ENCODE measurements around the gene GRK4. TPM values are rescaled to one million over a fixed set of nuclear protein-coding genes. Genes with fewer than 3 reads are reported as not detected.

GRK4 gene
- polyA plus RNA-seq, 3 donors, result 5.9 to 8.2 (median 6.7) TPM

DNA sequence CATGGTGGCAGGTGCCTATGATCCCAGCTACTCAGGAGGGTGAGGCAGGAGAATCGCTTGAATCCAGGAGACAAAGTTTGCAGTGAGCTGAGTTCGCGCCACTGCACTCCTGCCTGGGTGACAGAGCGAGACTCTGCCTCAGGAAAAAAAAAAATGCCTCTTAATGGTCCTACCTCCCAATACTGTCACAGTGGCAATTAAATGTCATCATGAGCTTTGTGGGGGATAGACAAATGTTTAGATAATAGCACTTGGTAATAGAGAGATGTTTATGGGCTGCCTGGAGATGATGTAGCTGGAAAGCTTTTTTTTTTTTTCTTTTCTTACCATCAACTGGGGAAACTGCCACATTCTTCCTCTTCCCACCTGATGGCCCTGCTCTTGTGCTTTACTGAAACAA, 33.0 kb downstream of the GRK4 start:
- DNase-seq (ENCODE audit: low read depth in 3 of 3, low spot score in 2 of 3), result no peak

DNA sequence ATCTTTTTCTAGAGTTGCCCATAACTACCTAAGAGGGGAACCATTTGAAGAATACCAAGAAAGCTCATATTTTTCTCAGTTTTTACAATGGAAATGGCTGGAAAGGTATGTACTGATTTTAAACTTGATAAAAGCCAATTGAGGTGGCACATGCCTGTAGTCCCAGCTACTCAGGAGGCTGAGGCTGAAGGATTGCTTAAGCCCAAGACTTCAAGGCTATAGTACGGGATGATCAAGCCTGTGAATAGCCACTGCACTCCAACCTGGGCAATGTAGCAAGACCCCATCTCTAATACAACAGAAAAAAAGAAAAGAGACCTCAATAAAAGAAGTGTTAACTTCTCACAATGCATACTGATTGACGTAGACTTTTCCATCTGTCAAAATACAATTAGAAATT, 44.4 kb downstream of the GRK4 start:
- DNase-seq (ENCODE audit: low read depth in 3 of 3, low spot score in 2 of 3), result no peak

DNA sequence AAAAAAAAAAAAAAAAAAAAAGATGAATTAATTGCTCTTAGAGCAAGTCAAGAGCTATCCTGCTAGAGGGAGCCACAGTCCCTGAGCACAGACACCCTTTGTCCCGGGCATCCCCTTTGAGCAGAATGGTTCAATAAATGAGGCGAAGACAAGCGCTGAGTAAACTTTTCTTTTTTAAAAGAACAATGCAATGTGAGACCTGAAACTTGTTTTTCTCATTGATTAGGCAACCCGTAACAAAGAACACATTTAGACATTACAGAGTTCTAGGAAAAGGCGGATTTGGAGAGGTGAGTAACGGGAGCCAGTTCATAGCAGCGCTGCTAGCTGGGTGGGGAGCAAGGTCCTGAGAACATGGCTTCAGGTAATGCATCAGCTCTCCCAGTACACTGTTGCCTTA, 46.1 kb downstream of the GRK4 start:
- DNase-seq (ENCODE audit: low read depth in 3 of 3, low spot score in 2 of 3), result no peak

DNA sequence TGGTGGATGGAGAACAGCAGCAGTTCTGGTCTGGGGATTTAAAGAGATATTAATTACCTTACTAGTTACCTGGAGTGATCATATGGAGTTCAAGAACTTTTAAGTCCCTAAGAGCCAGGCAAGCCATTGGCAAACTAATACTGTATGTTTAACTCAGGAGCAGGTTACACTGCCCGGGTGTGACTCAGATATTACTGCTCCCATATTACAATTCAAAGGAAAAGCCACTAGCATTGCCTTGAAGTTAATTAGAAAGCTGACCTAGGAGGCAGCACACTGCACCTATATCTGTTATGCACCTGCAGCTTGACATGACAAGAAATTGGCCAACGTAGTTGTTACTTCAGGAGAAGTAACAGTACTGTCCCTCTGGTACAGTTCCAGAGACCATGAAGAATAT, 47.2 kb downstream of the GRK4 start:
- no peak for DNase-seq (ENCODE audit: low read depth in 3 of 3, low spot score in 2 of 3)

DNA sequence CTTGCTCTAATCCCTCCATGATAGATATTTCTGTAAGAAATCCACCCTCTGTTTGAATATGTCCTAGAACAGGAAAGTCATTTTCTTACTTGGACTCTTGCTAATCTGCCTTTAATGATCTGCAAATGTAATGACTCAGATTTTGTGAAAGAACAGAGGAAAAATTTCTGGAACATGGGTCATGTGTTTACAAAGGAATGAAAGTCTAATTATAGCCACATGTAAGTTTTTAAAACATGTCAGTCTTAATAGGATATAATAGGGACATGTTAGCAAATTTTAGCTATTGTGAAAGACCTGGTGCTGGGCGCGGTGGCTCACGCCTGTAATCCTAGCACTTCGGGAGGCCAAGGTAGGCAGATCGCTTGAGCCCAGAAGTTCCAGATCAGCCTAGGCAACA, 47.6 kb downstream of the GRK4 start:
- DNase-seq (ENCODE audit: low read depth in 3 of 3, low spot score in 2 of 3), result no peak

DNA sequence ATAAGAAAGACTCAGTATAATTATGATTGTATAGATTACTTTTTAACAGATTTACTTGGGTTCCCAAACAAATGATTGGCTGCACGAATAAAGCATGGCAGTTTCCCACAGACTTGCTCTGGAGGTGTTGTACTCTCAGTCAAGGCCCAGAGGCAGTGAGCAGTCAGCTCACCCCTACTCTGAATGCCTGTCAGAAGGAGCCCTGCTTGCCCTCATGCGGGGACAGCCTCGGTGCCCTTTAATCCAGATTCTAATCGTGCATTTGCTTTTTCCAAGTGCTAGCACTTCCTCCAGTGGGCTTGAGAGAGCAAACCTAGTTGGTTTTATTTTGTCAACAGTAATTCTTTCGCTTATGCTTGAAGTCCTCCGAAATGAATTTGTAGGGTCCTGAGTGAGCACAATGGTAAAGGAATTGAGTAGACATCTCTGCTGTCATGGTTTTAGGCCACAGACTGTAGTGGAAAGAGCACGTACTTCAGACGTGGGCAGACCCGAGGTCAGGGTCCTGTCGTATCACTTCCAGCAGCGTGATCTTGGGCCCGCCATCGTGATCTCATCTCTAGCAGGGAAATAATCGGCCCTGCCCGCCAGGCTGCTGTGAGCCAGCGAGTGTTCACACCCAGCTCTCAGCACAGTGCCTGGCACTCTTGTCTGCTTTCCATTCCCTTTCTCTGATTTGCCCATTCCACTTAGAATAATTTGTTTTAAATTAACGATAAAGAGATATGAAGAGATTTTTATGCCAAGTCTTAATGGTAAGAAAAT, 48.3 kb downstream of the GRK4 start:
- no peak for DNase-seq (ENCODE audit: low read depth in 3 of 3, low spot score in 2 of 3)

DNA sequence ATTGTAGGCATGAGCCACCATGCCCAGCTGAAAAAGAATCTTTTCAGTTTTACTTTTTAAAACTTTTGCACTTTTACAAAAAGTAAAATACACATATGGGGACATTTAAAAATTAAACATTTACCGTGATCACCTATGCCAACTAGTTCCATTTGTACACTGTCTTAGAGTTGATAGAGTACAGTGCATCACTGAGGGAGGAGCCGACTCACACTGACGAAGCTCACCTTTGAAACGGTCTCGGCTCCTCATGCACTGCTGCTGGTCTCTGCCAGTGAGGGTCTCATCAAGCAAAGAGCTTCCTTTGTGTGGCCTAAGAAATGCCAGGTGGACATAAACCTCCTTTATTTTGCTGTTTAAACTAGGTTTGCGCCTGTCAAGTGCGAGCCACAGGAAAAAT, 50.0 kb downstream of the GRK4 start:
- no peak for DNase-seq (ENCODE audit: low read depth in 3 of 3, low spot score in 2 of 3)

DNA sequence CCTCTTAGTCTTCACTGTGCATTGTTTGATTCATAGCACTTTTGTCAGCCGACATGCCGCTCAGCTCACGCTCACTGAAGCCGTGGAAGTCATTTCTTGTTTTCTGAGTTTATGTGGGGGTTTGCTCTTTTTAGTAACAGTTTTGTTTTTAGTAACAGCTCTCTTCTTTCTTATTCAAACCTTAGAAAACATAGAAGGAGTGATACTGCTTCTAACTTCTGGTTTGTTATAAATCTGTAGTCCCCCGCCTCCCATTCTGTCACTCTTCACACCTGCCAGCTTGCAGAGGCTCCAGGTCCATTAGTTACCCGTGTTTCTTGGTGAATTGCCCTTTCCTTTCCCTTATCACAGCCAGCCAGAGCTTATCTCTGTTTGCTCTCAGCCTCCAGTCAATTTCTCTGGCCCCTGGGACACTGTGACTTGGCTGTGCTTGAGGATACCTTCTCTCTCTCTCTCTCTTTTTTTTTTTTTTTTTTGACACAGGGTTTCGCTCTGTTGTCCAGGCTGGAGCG, 50.5 kb downstream of the GRK4 start:
- DNase-seq (ENCODE audit: low read depth in 3 of 3, low spot score in 2 of 3), result no peak

DNA sequence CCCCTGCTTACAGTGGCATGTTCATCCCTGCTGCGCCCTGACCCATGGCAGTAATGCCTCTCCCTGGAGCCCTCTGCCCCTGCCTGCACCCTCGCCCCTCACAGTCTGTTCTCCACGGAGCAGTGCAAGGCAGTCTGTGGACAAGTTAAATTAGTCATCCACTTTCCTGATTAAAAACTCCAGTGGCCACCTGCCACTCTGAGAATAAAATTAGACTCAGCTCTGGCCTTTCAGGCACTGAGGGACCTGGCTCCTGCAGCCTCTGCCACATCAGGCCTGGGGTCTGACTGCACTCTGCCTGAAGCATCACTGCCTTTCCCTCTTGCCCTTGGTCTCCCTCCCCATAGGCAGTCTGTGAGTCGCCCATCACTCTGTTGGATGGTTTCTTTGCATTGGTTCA, 53.6 kb downstream of the GRK4 start:
- DNase-seq (ENCODE audit: low read depth in 3 of 3, low spot score in 2 of 3), result no peak

DNA sequence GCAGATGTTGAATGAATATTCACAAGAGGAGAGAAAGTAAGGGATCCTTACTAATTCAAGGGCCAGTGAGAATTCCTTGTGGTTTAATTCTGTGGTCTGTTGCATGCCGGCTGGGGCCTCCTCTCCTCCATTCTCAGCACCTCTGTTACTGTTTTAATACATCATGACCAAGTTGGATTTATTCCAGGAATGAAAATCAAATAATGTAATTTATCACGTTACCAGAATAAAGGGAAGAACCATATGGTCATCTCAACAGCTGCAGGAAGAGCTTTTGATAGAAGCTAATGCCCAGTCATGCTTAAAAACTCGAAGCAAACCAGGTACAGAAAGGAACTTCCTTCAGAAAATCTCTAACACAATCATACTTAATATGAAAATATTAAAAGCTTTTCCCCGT, 54.1 kb downstream of the GRK4 start:
- DNase-seq (ENCODE audit: low read depth in 3 of 3, low spot score in 2 of 3), result no peak

DNA sequence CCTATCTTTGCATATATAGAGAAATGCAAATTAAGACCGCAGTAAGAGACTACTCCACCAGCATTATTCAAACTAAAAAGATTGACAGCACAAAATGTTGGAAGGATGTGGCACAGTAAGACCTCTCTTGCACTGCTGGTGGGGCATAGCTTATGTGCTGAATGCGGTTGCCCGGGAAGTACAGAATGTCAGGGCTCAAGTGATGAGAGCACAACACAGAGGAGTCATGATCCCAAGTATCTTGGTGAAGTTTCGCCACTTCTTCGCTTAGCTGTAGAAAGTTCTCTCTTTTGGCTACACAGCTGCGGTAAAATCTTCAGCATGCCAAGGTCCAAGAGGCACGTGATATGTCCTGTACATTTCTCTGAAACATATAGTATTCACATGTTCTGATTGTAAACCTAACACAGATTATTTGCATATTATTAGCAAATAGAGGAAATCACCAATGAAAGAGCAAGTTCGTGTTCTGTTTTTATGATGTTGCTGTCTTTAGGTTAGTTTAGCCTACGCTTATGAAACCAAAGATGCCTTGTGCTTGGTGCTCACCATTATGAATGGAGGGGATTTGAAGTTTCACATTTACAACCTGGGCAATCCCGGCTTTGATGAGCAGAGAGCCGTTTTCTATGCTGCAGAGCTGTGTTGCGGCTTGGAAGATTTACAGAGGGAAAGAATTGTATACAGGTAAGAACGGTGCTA, 55.9 kb downstream of the GRK4 start:
- no peak for DNase-seq (ENCODE audit: low read depth in 3 of 3, low spot score in 2 of 3)

DNA sequence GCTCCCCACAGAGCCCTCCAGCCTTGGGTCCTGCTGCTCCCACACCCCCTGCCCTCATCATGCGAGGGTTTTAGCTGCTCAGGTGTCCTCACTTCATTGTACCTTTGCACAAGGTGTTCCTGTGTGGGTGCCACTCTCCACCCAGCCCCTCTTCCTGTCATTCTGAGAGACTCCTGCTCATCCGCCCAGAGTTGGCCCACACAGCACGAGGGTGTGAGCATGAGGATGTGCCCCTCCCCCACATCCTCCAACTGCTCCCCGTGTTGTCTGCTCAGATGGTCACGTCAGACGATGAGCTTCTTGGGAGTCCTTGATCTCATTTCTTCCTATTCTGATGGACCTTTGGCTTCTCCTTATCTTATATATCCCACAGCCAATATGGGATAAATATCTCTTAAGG, 57.8 kb downstream of the GRK4 start:
- no peak for DNase-seq (ENCODE audit: low read depth in 3 of 3, low spot score in 2 of 3)

DNA sequence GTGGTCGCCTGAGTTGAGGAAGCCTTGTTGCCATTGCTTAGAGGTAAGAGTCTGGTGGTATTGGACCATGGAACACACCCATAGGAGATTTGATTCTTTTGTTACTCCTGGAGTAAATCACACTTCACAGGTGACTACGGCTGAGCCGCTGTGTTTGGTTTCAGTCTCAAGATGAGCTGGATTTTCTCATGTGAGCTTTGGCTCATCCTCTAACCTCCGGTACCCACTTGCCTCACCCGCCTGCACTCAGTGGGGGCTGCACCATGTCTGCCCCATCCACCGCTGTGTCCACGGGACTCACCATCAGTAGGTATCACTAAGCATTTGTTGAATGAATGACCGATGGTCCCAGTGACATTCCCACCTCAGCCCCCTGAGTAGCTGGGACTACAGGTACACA, 58.3 kb downstream of the GRK4 start:
- DNase-seq (ENCODE audit: low read depth in 3 of 3, low spot score in 2 of 3), result no peak

DNA sequence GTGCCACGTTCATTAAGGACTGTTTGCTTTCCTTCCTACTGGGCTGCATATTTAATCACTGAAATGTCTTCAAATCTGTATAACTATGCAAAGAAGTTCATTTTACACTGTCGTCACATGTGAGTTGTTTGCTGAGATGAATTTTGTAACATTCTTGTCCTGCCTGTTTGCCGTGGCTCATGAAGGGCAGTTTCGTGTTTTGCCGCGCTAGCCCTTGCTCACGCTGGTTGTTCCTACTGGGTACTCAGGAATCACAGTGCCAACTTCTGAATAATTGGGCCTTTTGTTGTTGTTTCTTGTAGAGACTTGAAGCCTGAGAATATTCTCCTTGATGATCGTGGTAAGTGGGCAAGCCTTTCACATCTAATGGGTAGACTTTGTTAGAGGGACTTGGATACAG, 58.7 kb downstream of the GRK4 start:
- no peak for DNase-seq (ENCODE audit: low read depth in 3 of 3, low spot score in 2 of 3)

DNA sequence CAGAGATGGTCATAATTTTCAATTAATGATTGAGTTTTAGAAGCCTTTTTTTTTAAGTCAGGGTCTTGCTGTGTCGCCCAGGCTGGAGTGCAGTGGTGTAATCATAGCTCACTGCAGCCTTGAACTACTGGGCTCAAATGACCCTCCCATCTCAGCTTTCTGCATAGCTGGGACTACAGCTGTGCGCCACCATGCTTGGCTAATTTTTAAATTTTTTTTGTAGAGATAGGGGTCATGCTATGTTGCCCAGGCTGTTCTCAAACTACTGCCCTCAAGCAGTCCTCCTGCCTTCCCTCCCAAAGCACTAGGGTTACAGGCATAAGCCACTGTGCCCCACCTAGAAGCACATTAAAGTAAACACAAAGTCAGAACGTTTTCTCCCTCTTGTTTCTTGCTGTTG, 59.3 kb downstream of the GRK4 start:
- DNase-seq (ENCODE audit: low read depth in 3 of 3, low spot score in 2 of 3), result no peak

DNA sequence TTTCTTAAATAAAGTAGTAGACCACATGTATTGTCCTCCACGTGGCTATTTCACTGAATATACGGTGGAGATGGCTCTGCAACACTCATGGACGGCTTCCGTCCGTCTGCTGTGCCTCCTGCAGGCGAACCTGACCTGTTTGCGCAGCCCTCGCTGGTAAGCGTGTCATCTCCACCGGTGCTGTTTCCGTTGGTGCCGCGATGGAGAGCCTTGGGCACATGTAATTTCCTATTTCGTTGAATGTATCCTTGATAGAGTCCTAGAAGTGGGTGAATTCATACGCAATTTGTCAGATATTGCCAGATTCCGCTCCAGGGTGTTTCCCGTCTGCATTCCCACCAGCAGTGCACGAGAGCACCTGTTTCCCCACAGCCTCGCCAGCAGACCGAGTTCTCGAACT, 62.5 kb downstream of the GRK4 start:
- no peak for DNase-seq (ENCODE audit: low read depth in 3 of 3, low spot score in 2 of 3)

DNA sequence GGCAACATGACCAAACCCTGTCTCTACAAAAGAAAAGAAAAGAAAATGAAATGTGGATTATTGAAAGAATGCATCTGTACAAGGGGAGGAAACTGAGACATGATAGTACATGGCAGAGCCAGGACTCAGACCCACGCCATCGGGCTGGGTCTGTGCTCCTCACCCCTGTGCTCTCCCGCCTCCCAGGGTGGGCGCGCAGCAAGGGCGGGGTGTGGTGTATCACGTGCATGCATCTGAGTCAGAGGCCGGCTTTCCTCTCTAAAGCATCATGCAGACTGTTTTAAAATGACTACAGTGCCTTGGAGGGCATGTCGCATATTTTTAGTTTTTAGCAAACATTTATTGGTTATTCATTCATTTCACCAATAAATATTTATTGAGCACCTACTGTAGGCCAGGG, 63.2 kb downstream of the GRK4 start:
- no peak for DNase-seq (ENCODE audit: low read depth in 3 of 3, low spot score in 2 of 3)

DNA sequence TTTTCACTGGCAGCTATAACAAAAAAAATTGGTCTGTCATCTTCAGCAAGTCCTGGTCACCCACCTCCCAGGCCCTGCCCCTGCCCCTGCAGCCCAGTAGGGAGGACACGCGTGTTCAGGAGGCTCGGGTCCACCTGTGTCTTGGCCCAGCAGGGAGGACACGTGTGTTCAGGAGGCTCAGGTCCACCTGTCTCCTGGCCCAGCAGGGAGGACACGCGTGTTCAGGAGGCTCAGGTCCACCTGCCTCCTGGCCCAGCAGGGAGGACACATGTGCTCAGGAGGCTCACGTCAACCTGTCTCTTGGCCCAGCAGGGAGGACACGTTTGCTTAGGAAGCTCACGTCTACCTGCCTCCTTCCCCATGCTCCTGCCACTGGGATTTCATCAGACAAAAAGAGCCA, 66.1 kb downstream of the GRK4 start:
- no peak for DNase-seq (ENCODE audit: low read depth in 3 of 3, low spot score in 2 of 3)

DNA sequence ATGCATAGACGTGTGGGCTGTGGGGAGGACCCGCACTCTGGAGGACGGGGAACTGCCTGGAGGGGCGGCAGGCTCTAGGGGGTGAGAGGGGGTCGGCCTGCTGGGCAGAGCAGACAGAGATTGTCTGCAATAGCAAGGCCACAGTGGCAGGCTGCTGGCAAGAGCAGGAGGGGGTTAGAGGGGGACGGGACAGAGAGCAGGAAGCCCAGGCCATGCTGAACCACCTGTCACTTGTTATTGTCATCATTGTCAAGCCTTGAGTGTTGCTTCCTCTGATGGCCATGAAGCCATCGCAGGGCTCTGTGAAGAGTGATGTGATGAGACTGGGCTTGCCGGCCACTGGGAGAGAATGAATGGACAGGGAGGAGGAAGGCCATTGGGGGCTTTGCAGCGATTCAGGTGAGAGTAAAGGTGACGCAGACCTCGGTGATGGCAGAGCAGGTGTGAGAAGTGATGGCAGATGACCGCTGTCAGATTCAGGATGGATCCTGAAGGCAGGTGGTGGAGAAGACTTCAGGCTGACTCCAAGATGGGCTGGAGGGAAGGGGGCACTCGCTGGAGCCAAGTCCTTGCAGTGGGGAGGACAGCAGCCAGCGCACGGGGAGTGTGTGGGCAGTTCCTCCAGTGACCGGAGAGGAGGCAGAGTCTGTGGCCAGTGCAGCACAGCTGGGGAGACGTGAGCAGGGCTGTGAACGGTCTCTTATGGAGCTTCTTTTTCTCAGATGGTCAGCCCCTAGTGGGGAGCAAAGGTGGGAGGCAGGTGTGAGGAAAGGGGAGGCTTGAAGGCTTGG, 67.4 kb downstream of the GRK4 start:
- DNase-seq (ENCODE audit: low read depth in 3 of 3, low spot score in 2 of 3), result no peak

DNA sequence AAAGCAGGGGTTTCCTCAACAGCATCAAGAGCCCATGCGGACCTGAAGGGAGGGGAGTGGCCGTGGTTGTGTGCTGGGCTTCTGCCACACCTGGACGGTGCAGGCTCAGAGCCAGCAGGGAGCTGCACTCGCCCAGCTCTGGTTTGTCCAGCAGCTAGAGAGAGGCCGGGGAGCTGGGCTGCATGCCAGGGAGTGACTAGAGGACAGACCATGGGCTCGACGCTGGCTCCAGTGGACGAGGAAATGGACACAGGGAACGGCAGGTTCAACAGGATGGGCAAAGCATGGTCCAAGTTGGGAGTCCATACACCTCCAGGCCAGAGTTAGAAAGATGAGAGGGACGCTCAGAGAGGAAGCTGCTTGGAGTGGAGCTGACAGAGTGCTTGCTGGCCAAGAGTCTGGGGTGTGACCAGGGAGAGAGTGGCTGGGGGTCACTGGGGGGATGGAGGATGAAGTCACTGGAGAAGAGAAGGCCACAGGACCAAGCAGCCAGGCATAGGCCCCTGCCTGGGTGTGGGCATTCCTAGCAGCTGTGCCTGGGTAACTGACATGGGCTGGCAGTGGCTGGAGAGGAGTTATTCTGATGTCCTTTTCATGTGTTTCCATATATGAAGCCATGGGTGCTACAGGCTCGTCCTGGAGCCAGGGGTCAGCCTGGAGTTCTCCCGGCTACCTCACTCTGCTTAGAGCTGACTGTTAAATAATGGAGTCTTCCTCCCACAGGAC, 68.1 kb downstream of the GRK4 start:
- no peak for DNase-seq (ENCODE audit: low read depth in 3 of 3, low spot score in 2 of 3)

DNA sequence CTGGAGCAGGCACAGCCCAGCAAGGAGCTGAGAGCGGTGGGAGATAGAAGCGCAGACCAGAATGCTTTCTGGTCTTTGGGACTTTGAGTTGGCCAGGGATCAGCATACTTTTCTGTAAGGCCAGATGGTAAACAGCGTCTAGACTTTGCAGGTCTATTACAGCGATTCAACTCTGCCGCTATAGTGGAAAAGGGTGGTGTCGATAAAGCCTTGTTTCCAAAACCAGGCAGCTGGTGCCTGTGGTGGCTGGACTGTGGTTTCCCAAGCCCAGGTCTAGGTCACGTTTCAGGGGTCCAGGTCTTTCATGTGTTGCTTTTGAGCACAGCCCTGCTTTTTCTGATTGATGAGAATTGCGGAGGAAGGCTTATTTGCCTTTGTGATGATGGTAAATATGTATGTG, 70.9 kb downstream of the GRK4 start:
- DNase-seq (ENCODE audit: low read depth in 3 of 3, low spot score in 2 of 3), result no peak

Measured in right renal cortex interstitium (tissue), 3 donors.